H9 (cell line): Measurements from ENCODE around the gene PRDX2. TPM values are rescaled to one million over a fixed set of nuclear protein-coding genes. Genes with fewer than 3 reads are reported as not detected.

ENCODE experiments used
- DNase-seq: peaks from one replicate; pipeline ENCODE4 v3.0.0-alpha.2; 2017
- H2AFZ ChIP-seq: one replicate; pipeline ENCODE4 v1.6.1; 2013; ENCODE audit warnings: mild to moderate bottlenecking, low read length, control low read depth, moderate library complexity
- H2AK5ac ChIP-seq: 2 replicates; pipeline ENCODE4 v1.6.1; 2013; ENCODE audit warnings: low read length, control low read depth, mixed read lengths; ENCODE audit not compliant: insufficient read length
- H2BK120ac ChIP-seq: one replicate; pipeline ENCODE4 v1.6.1; 2013; ENCODE audit warnings: low read depth, mild to moderate bottlenecking, low read length, control low read depth, inconsistent platforms; ENCODE audit not compliant: poor library complexity, severe bottlenecking
- H2BK12ac ChIP-seq: 2 replicates; pipeline ENCODE4 v1.6.1; 2013; ENCODE audit warnings: low read length, control low read depth, mixed read lengths, low read depth; ENCODE audit not compliant: insufficient read length
- H2BK15ac ChIP-seq: 2 replicates; pipeline ENCODE4 v1.6.1; 2013; ENCODE audit warnings: low read depth, low read length, control low read depth
- H2BK20ac ChIP-seq: one replicate; pipeline ENCODE4 v1.6.1; 2013; ENCODE audit warnings: low read depth, mild to moderate bottlenecking, low read length, control low read depth, inconsistent platforms; ENCODE audit not compliant: poor library complexity, severe bottlenecking
- H2BK5ac ChIP-seq: 2 replicates; pipeline ENCODE4 v1.6.1; 2013; ENCODE audit warnings: low read length, control low read depth, mixed read lengths; ENCODE audit not compliant: insufficient read length
- H3K14ac ChIP-seq: 2 replicates; pipeline ENCODE4 v1.6.1; 2013; ENCODE audit warnings: low read length, control low read depth; ENCODE audit not compliant: insufficient read depth
- H3K18ac ChIP-seq: 2 replicates; pipeline ENCODE4 v1.6.1; 2013; ENCODE audit warnings: low read depth, mild to moderate bottlenecking, mixed read lengths, low read length, control low read depth; ENCODE audit not compliant: insufficient read length
- H3K23ac ChIP-seq: 2 replicates; pipeline ENCODE4 v1.6.1; 2013; ENCODE audit warnings: low read length, control low read depth, mixed read lengths, low read depth; ENCODE audit not compliant: insufficient read length
- H3K23me2 ChIP-seq: 2 replicates; pipeline ENCODE4 v1.6.1; 2013; ENCODE audit warnings: low read depth, mild to moderate bottlenecking, mixed read lengths, low read length, control low read depth; ENCODE audit not compliant: insufficient read length, poor library complexity, severe bottlenecking
- H3K27ac ChIP-seq: 2 replicates; pipeline ENCODE4 v1.5.1; 2013; ENCODE audit warnings: low read length, control low read depth, mixed read lengths, low read depth; ENCODE audit not compliant: insufficient read length
- H3K27me3 ChIP-seq: 2 replicates; pipeline ENCODE4 v1.6.1; 2013; ENCODE audit warnings: low read length, control low read depth, inconsistent platforms; ENCODE audit not compliant: insufficient read depth
- H3K4ac ChIP-seq: 2 replicates; pipeline ENCODE4 v1.6.1; 2013; ENCODE audit warnings: low read depth, mild to moderate bottlenecking, control low read depth, inconsistent platforms, low read length, moderate library complexity
- H3K4me1 ChIP-seq: 2 replicates; pipeline ENCODE4 v1.6.1; 2013; ENCODE audit warnings: low read length, control low read depth, inconsistent platforms; ENCODE audit not compliant: insufficient read depth
- H3K4me2 ChIP-seq: 2 replicates; pipeline ENCODE4 v1.6.1; 2013; ENCODE audit warnings: low read length, control low read depth, mixed read lengths; ENCODE audit not compliant: insufficient read length, insufficient read depth
- H3K56ac ChIP-seq: 2 replicates; pipeline ENCODE4 v1.6.1; 2013; ENCODE audit warnings: low read depth, mild to moderate bottlenecking, mixed read lengths, low read length, control low read depth; ENCODE audit not compliant: insufficient read length
- H3K79me1 ChIP-seq: 2 replicates; pipeline ENCODE4 v1.6.1; 2013; ENCODE audit warnings: low read depth, mild to moderate bottlenecking, moderate library complexity, low read length, control low read depth, inconsistent platforms; ENCODE audit not compliant: insufficient read depth, poor library complexity, severe bottlenecking
- H3K79me2 ChIP-seq: 2 replicates; pipeline ENCODE4 v1.6.1; 2013; ENCODE audit warnings: low read length, control low read depth, inconsistent platforms; ENCODE audit not compliant: insufficient read depth
- H3K9ac ChIP-seq: 2 replicates; pipeline ENCODE4 v1.6.1; 2013; ENCODE audit warnings: low read length, control low read depth, mixed read lengths; ENCODE audit not compliant: insufficient read length; ENCODE audit errors: extremely low read depth
- H3K9me3 ChIP-seq: one replicate; pipeline ENCODE4 v1.6.1; 2013; ENCODE audit warnings: low read depth, low read length, inconsistent platforms; ENCODE audit not compliant: control insufficient read depth
- H3T11ph ChIP-seq: one replicate; pipeline ENCODE4 v1.6.1; 2013; ENCODE audit warnings: mild to moderate bottlenecking, low read length, control low read depth, inconsistent platforms
- H4K20me1 ChIP-seq: one replicate; pipeline ENCODE4 v1.6.1; 2013; ENCODE audit not compliant: control insufficient read depth, insufficient read length, insufficient read depth
- H4K5ac ChIP-seq: 2 replicates; pipeline ENCODE4 v1.6.1; 2013; ENCODE audit warnings: low read depth, mild to moderate bottlenecking, mixed read lengths, low read length, control low read depth; ENCODE audit not compliant: insufficient read length
- H4K8ac ChIP-seq: replicated peaks from 2 replicates; pipeline ENCODE4 v1.6.1; 2013; ENCODE audit warnings: low read length, control low read depth, mixed read lengths, low read depth; ENCODE audit not compliant: insufficient read length
- H4K91ac ChIP-seq: 2 replicates; pipeline ENCODE4 v1.6.1; 2013; ENCODE audit warnings: low read depth, mild to moderate bottlenecking, moderate library complexity, mixed read lengths, low read length, control low read depth; ENCODE audit not compliant: insufficient read length
- H3K27ac Mint-ChIP-seq, 3 experiments: 2 replicates in 2 of 3; 3 replicates in 1 of 3; pipeline ENCODE4 v1.8.0; 2020 to 2021; ENCODE audit warnings: mixed read lengths in 3 of 3, mild to moderate bottlenecking in 1 of 3, moderate library complexity in 1 of 3
- H3K27me3 Mint-ChIP-seq: 2 replicates; pipeline ENCODE4 v1.8.0; 2021; ENCODE audit warnings: low read depth, mild to moderate bottlenecking, moderate library complexity, mixed read lengths
- H3K36me3 Mint-ChIP-seq, 3 experiments: 2 replicates in 2 of 3; 3 replicates in 1 of 3; pipeline ENCODE4 v1.8.0; 2020 to 2021; ENCODE audit warnings: low read depth in 3 of 3, mixed read lengths in 3 of 3; ENCODE audit not compliant: insufficient read depth in 1 of 3
- H3K4me1 Mint-ChIP-seq, 2 experiments: 2 replicates each; pipeline ENCODE4 v1.8.0; 2020; ENCODE audit warnings: mixed read lengths in 2 of 2
- H3K4me3 Mint-ChIP-seq, 2 experiments: 2 replicates in 1 of 2; 3 replicates in 1 of 2; pipeline ENCODE4 v1.8.0; 2020 to 2021; ENCODE audit warnings: mild to moderate bottlenecking in 2 of 2, mixed read lengths in 2 of 2, moderate library complexity in 1 of 2
- H3K9me3 Mint-ChIP-seq, 2 experiments: 2 replicates in 1 of 2; 3 replicates in 1 of 2; pipeline ENCODE4 v1.8.0; 2020; ENCODE audit warnings: mild to moderate bottlenecking in 2 of 2, mixed read lengths in 2 of 2, moderate library complexity in 1 of 2
- CTCF ChIP-seq: fragments of 200-600 bp; sonication (generic); conservative IDR thresholded peaks from 3 replicates; pipeline ENCODE4 v1.8.0; 2021; ENCODE audit warnings: antibody characterized with exemption, mild to moderate bottlenecking
- WGBS: extraction: QIAGEN DNeasy Blood & Tissue Kit; methylation state at CpG from one replicate; pipeline ENCODE4 v1.1.7; 2013; ENCODE audit warnings: missing lambda C conversion rate, low lambda C conversion rate, mixed read lengths; ENCODE audit not compliant: insufficient read length; ENCODE audit errors: extremely low coverage; 5-methylcytosine and 5-hydroxymethylcytosine counted together
- total RNA-seq: library from RNA; stranded (reverse); gene quantifications from 2 replicates; pipeline ENCODE4 v1.2.1, GENCODE V29; 2021

The PRDX2 gene
- total RNA-seq, 1 experiment from 2014 or later, result 468 TPM

GRCh38 chr19:12806242-12807081 is 4.9 kb upstream of the PRDX2 start, which contains the start of gene RNASEH2A:
TSS of gene RNASEH2A (plus strand) at chr19:12806584. CDS start at chr19:12806674, 90 bp downstream.
- Histone ChIP-seq H4K91ac (no peak within 1 kb of the TSS), H3K27ac (no peak within 1 kb of the TSS), H4K20me1 (no peaks in the 10 kb centered on the region), H3K4me1 (no peaks in the 10 kb centered on the region), H3K23me2 (peaks cover 19% of the 10 kb centered on the region), H2BK5ac (no peak within 1 kb of the TSS), H3K56ac (peak within 1 kb of the TSS; percentile 21), H2AK5ac (no peak within 1 kb of the TSS), H3K79me1 (no peaks in the 10 kb centered on the region), H3K4me2 (peak within 1 kb of the TSS; percentile 92), H4K8ac (no peak within 1 kb of the TSS), H3K18ac (peak within 1 kb of the TSS; percentile 74), H2BK120ac (no peak within 1 kb of the TSS), H3K9ac (peak within 1 kb of the TSS; percentile 72), H3T11ph (no peak within 1 kb of the TSS), H2AFZ (no peak within 1 kb of the TSS), H4K5ac (no peak within 1 kb of the TSS), H3K27me3 (no peaks in the 10 kb centered on the region), H3K4ac (no peak within 1 kb of the TSS), H3K14ac (peak within 1 kb of the TSS; percentile 85), H2BK15ac (no peak within 1 kb of the TSS), H3K9me3 (no peaks in the 10 kb centered on the region), H2BK20ac (no peak within 1 kb of the TSS), H2BK12ac (no peak within 1 kb of the TSS), H3K79me2 (no peaks in the 10 kb centered on the region), H3K23ac (no peak within 1 kb of the TSS)
- peaks cover 6% of the 10 kb centered on the region for H3K27me3 Mint-ChIP-seq
- WGBS, result no CpG with 5 or more reads among the region's 66 CpGs
- H3K4me1 Mint-ChIP-seq, result peaks cover 10 to 21% of the 10 kb centered on the region in 2 experiments
- peak within 1 kb of the TSS; percentile 62 to 97 (median 97); a peak in 6 of 7 replicates for H3K27ac Mint-ChIP-seq
- TF ChIP-seq CTCF, result no peak
- H3K9me3 Mint-ChIP-seq, result no peaks in the 10 kb centered on the region; a peak in 1 of 5 replicates
- peak within 1 kb of the TSS; percentile 95 to 96 for H3K4me3 Mint-ChIP-seq
- H3K36me3 Mint-ChIP-seq, result peaks cover 9 to 41% (median 27%) of the 10 kb centered on the region in 3 experiments
- peak; percentile 91 for DNase-seq
